ENCODE data around the gene TRAF2.
"Not testable (repeated sequence)": the region's sequence is repeated elsewhere in the genome, so short reads cannot be mapped to it uniquely, and the experiment has no call there.

The TRAF2 gene

DNA sequence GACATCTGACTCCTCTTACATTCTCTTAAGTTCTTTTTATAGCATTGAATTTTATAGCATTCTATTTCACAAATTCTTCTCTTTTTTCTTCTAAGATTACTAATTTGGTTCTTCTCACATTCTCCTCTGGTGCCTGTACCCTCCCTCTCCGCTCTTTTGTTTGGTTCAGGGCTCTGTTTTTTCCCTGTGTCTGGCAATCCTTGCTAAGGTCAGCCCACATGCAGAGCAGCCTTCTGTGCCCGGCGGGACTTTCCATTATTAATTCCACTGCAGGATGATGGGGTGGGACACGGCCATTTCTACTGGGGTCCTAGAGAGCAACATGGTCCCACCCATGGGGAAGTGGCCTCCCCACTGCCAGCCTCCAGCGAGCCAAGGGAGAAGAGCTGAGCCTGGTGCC is 9.8 kb upstream of the TRAF2 start:
- in situ Hi-C loops (cut with MboI; ENCODE audit: low sequenced_read_pairs) = no loop called here

DNA sequence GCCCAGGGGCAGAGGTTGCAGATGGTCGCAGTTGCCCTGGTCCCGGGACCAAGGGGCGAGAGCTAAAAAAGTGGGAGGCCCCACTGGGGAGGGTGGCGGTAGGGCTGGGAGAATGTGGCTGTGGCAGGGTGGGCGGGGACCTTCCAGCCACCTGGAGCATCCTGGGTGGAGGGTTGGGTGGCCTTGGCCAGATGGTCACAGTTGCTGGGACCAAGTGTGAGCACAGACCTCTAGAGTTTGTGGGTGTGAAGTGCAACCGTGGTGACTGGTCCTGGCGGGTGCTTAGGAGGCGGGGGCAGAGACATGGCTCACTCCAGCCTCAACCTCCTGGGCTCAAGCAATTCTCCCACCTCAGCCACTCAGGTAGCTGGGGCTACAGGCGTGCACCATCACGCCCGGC is 5.7 kb upstream of the TRAF2 start:
- in situ Hi-C loops (cut with MboI; ENCODE audit: low sequenced_read_pairs) = no loop called here

DNA sequence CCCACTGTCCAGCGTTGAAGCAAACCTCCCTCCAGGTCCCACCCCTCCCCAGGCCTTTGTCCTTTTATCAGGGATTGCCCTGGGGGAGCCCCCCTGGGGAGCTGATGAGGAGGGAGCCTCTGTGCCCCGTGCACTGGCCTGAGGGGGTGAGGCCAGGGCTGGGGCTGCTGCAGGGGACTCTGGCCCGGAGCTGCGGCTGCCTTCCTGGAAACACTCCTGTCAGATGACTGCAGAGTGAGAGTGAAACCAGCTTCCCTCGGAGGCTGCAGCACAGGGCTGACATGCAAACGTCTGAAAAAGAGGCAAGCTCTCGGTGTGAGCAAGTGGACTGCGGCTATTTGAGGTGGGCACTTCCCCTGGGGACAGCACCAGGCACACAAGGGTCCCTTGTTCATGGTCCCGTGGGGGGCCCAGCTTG is 4.6 kb upstream of the TRAF2 start:
- in situ Hi-C loops (cut with MboI; ENCODE audit: low sequenced_read_pairs) = no loop called here

- in situ Hi-C loops (cut with MboI; ENCODE audit: low sequenced_read_pairs) = no loop called here
These were observed 4.0 kb upstream of the TRAF2 start for GRCh38 chr9:136882109-136882946.

DNA sequence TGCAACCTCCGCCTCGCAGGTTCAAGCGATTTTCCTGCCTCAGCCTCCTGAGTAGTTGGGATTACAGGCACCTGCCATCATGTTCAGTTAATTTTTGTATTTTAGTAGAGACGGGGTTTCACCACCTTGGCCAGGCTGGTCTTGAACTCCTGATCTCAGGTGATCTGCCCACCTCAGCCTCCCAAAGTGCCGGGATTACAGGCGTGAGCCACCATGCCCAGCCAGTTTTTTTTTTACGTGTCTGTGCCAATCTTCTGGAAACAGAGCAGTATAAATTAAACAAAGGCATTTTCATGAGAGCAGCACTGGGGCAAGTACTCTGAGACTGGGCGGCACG is 3.4 kb upstream of the TRAF2 start:
- in situ Hi-C loops (cut with MboI; ENCODE audit: low sequenced_read_pairs) = not testable (repeated sequence)

DNA sequence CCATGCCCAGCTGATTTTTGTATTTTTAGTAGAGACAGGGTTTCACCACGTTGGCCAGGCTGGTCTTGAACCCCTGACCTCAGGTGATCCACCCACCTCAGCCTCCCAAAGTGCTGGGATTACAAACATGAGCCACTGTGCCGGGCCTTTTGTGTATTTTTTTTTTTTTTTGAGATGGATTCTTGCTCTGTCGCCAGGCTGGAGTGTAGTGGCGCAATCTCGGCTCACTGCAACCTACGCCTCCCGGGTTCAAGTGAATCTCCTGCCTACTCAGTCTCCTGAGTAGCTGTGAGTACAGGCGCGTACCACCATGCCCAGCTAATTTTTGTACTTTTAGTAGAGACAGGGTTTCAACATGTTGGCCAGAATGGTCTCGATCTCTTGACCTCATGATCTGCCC is 2.6 kb upstream of the TRAF2 start:
- in situ Hi-C loops (cut with MboI; ENCODE audit: low sequenced_read_pairs) = not testable (repeated sequence)

GRCh38 chr9:136886610-136887597 is 588 bp downstream of the TRAF2 start:
- in situ Hi-C loops (cut with MboI; ENCODE audit: low sequenced_read_pairs) = no loop called here

DNA sequence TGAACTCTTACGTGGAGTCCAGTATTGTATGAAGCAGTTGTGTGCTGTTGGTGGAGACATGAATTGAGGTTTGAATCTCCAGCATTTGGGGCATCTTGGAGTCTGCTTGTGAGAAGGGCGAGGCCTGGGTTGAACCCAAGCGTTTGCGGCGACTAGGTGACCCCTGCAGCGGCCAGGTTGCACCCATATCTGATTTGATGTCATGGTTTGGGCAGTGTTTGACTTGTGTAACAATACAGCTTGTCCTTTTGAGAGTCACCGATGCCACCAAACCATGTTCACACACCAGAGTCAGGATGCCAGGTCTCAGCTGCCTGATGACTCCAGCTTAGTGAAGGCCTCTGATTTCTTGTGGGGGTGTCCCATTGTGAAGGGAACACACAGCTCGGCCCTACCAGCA is 2.1 kb downstream of the TRAF2 start:
- in situ Hi-C loops (cut with MboI; ENCODE audit: low sequenced_read_pairs) = no loop called here

DNA sequence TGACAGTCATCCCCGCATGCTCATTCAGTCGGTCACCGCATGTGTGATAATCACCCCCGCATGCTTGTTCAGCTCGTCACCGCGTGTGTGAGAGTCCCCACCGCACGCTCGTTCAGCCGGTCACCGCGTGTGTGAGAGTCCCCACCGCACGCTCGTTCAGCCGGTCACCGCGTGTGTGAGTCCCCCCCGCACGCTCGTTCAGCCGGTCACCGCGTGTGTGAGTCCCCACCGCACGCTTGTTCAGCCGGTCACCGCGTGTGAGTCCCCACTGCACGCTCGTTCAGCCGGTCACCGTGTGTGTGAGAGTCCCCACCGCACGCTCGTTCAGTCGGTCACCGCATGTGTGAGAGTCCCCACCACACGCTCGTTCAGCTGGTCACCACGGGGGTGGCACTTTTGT is 3.5 kb downstream of the TRAF2 start:
- in situ Hi-C loops (cut with MboI; ENCODE audit: low sequenced_read_pairs) = no loop called here

DNA sequence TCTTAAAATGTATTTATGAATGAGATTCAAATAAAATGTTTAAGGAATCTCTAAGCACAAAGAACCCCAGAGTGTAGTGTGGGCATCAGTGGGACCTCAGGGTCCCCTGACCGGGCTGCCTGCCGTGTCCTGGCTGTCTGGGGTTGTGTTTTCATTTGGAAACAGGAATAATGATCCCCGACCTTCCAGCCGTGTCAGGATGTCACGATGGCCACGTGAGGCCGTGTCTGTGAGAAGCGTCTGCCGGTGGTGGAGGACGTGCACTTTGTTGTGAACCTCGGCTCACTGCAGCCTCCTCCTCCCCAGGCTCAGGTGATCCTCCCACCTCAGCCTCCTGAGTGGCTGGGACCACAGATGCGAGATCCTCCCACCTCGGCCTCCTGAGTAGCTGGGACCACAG is 4.3 kb downstream of the TRAF2 start:
- in situ Hi-C loops (cut with MboI; ENCODE audit: low sequenced_read_pairs) = no loop called here

- in situ Hi-C loops (cut with MboI; ENCODE audit: low sequenced_read_pairs) = no loop called here
These were observed 9.7 kb downstream of the TRAF2 start for GRCh38 chr9:136896027-136896426.

DNA sequence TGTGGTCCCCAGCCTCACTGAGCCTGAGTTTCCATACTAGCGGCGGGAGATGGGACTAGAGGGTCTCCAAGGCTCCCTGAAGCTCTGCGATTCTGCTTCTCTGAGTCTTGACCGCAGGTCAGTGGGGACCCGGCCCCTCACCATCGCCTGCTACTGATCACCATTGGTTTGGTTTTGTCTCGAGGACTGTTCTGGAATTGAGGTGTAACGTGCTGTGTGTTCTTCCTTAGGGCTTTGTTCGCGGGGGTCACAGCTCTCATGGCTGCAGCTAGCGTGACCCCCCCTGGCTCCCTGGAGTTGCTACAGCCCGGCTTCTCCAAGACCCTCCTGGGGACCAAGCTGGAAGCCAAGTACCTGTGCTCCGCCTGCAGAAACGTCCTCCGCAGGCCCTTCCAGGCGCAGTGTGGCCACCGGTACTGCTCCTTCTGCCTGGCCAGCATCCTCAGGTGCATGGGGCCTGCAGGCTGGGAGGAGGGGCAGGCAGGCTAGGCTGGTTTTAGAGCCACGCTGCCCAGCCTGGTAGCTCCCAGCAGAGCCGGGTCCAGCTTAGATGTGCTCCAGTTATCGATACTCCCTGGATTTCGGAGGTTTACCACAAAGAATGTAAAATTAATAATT is 12.3 kb downstream of the TRAF2 start:
- in situ Hi-C loops (cut with MboI; ENCODE audit: low sequenced_read_pairs) = no loop called here

DNA sequence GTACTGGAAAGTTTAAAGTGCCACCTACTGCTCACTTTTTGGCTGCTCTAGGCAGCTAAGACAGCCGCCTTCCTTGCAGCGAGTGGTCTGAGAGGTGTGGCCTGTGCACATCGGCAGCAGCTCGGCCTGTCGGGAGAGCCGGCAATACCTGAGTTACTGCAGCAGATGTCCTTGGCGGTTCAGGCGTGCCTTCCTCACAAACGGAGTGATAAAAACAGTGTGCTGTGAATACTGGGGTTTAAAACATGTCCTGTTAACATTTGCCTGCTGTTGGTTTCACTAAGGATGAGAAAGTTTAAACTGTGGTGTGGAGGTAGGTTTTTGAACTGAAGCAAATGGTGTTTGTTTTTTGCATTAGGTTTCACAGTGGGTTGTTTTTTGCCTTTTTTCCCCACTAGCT is 12.9 kb downstream of the TRAF2 start:
- in situ Hi-C loops (cut with MboI; ENCODE audit: low sequenced_read_pairs) = no loop called here

- in situ Hi-C loops (cut with MboI; ENCODE audit: low sequenced_read_pairs) = no loop called here
These were observed 14.2 kb downstream of the TRAF2 start for GRCh38 chr9:136900556-136900955.

DNA sequence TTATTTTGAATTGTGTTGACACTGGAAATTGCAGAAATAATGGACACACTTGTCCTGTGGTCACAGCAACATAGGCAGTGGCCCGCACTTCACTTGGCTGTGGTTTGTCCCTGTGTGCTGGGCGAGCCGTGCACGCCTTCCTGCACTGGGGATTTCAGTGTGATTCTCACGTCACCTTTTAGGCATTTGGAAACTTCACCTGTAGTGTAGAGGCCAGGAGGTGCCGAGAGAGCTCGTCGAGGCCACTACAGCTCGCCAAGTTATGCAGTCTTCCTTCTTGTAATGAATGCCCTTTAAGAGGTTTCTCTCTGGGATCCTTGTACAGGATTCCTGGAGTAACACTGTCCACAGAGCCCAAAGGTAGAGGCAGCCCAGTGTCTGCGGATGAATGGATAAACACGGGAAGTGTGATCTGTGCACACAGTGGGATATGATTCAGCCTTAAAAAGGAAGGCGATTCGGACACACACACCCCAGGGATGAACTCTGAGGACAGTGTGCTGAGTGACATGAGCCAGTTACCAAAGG is 14.7 kb downstream of the TRAF2 start:
- in situ Hi-C loops (cut with MboI; ENCODE audit: low sequenced_read_pairs) = no loop called here

- in situ Hi-C loops (cut with MboI; ENCODE audit: low sequenced_read_pairs) = no loop called here
These were observed 15.4 kb downstream of the TRAF2 start for GRCh38 chr9:136901516-136902258.

- in situ Hi-C loops (cut with MboI; ENCODE audit: low sequenced_read_pairs) = no loop called here
These were observed 16.0 kb downstream of the TRAF2 start for GRCh38 chr9:136902259-136902821.

GRCh38 chr9:136903041-136903554 is 16.8 kb downstream of the TRAF2 start:
- in situ Hi-C loops (cut with MboI; ENCODE audit: low sequenced_read_pairs) = no loop called here

DNA sequence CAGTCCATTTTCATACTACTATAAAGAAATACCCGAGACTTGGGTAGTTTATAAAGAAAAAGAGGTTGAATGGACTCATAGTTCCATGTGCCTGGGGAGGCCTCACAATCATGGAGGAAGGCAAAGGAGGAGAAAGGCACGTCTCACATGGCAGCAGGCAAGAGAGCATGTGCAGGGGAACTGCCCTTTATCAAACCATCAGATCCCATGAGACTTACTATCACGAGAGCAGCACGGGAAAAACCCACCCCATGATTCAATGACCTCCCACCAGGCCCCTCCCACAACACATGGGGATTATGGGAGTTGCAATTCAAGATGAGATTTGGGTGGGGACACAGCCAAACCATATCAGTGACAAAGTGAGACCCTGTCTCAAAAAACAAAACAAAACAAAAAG is 19.9 kb downstream of the TRAF2 start:
- in situ Hi-C loops (cut with MboI; ENCODE audit: low sequenced_read_pairs) = no loop called here
